HL-60 (cell line): ENCODE measurements around the gene PTTG1. TPM values are rescaled to one million over a fixed set of nuclear protein-coding genes. Genes with fewer than 3 reads are reported as not detected.

Experiments
- DNase-seq, 2 experiments: peaks; one replicate each; pipeline ENCODE4 v3.0.0-alpha.2; 2010 to 2020; ENCODE audit warnings: low read depth in 1 of 2, low spot score in 1 of 2
- H3K27ac ChIP-seq: fragments of 250-450 bp; sonication (Bioruptor Pico); replicated peaks from 2 replicates; pipeline ENCODE4 v1.5.1; 2020; ENCODE audit warnings: mild to moderate bottlenecking, moderate library complexity
- H3K27me3 ChIP-seq: fragments of 250-450 bp; sonication (Bioruptor Pico); 2 replicates; pipeline ENCODE4 v1.5.1; 2021; ENCODE audit warnings: mild to moderate bottlenecking, moderate library complexity; ENCODE audit not compliant: insufficient read depth, poor library complexity, severe bottlenecking
- H3K4me3 ChIP-seq: replicated peaks from 2 replicates; pipeline ENCODE4 v1.5.1; 2011; ENCODE audit warnings: mild to moderate bottlenecking, control low read depth, low read length; ENCODE audit not compliant: insufficient read depth
- CTCF ChIP-seq: IDR thresholded peaks from one replicate; pipeline ENCODE4 v1.5.1; 2011; ENCODE audit warnings: low read length, control low read depth, inconsistent platforms; ENCODE audit not compliant: insufficient read depth
- GABPA ChIP-seq: IDR thresholded peaks from 2 replicates; pipeline ENCODE4 v1.6.1; 2012; ENCODE audit warnings: low read depth
- POLR2AphosphoS5 ChIP-seq: IDR thresholded peaks from 2 replicates; pipeline ENCODE4 v1.6.1; 2012; ENCODE audit warnings: low read depth
- REST ChIP-seq: IDR thresholded peaks from 2 replicates; pipeline ENCODE4 v1.6.1; 2012; ENCODE audit warnings: low read depth; ENCODE audit not compliant: insufficient replicate concordance
- SPI1 ChIP-seq: IDR thresholded peaks from 2 replicates; pipeline ENCODE4 v1.6.1; 2012; ENCODE audit warnings: low read depth, mild to moderate bottlenecking, borderline replicate concordance
- microRNA-seq: library from miRNA; unstranded; fragments of <30 nt; microRNA quantifications from one replicate; pipeline ENCODE4, GENCODE V29; 2018

PTTG1 gene

GRCh38 chr5:160475864-160476438 lies 54.3 kb downstream of the PTTG1 start:
- H3K27me3 ChIP-seq = no peaks in the 10 kb centered on the region
- no peak for DNase-seq
- no peak overlapping the region for H3K4me3 ChIP-seq
- TF ChIP-seq SPI1 (no peak), CTCF (no peak), GABPA (no peak), POLR2AphosphoS5 (no peak)
- no peak overlapping the region for H3K27ac ChIP-seq

GRCh38 chr5:160477266-160477970 lies 55.8 kb downstream of the PTTG1 start:
- H3K4me3 ChIP-seq = no peak overlapping the region
- H3K27me3 ChIP-seq = no peaks in the 10 kb centered on the region
- TF ChIP-seq POLR2AphosphoS5 (no peak), REST (no peak), CTCF (no peak), GABPA (no peak), SPI1 (no peak)
- H3K27ac ChIP-seq = no peak overlapping the region
- no peak for DNase-seq

- H3K27ac ChIP-seq = no peak overlapping the region
- DNase-seq = no peak
- H3K4me3 ChIP-seq = no peak overlapping the region
- TF ChIP-seq POLR2AphosphoS5 (no peak), SPI1 (no peak), REST (no peak), CTCF (no peak), GABPA (no peak)
- H3K27me3 ChIP-seq = no peaks in the 10 kb centered on the region
These were observed 56.5 kb downstream of the PTTG1 start for GRCh38 chr5:160478163-160478562.

Small RNAs within 50 kb of the gene (microRNA-seq; reads per million reads assigned to microRNA genes)
- not detected for gene MIR3142
